Natural killer cell (primary cell): ENCODE measurements around the gene CDC6. TPM values are rescaled to one million over a fixed set of nuclear protein-coding genes. Genes with fewer than 3 reads are reported as not detected.
A peak's percentile ranks its signal among the peaks of the same experiment; 100 is the strongest.

Experiments
- ATAC-seq, 3 donors: fragments of 150-1000 bp in 2 of 3; fragments of 200-7000 bp in 1 of 3; cut with Tn5 transposase; 1 replicate in 1 of 3; 2 replicates in 2 of 3; pipeline ENCODE4 v1.10.0; 2021; ENCODE audit warnings: mild to moderate bottlenecking in 2 of 3, moderate library complexity in 2 of 3
- DNase-seq, 2 donors: peaks; one replicate each; pipeline versions ENCODE4 v3.0.0 to v3.0.0-alpha.2; 2013 to 2021; ENCODE audit warnings: mixed read lengths in 1 of 2
- H3K27ac ChIP-seq: one replicate; pipeline ENCODE4 v1.5.1; 2013; ENCODE audit warnings: mild to moderate bottlenecking, low read length
- H3K27me3 ChIP-seq: one replicate; pipeline ENCODE4 v1.6.1; 2013; ENCODE audit warnings: low read length; ENCODE audit not compliant: control insufficient read depth, insufficient read depth
- H3K36me3 ChIP-seq: one replicate; pipeline ENCODE4 v1.6.1; 2013; ENCODE audit warnings: low read length; ENCODE audit not compliant: control insufficient read depth, insufficient read depth
- H3K4me1 ChIP-seq: one replicate; pipeline ENCODE4 v1.6.1; 2013; ENCODE audit warnings: low read length; ENCODE audit not compliant: control insufficient read depth, insufficient read depth
- H3K4me3 ChIP-seq: one replicate; pipeline ENCODE4 v1.5.1; 2013; ENCODE audit warnings: low read length
- H3K9me3 ChIP-seq: one replicate; pipeline ENCODE4 v1.6.1; 2013; ENCODE audit warnings: low read length; ENCODE audit not compliant: control insufficient read depth, insufficient read depth
- H3K27ac Mint-ChIP-seq, 2 donors: one replicate each; pipeline ENCODE4 v1.8.0; 2022; ENCODE audit warnings: mild to moderate bottlenecking in 2 of 2, mixed read lengths in 2 of 2, moderate library complexity in 1 of 2
- H3K27me3 Mint-ChIP-seq, 2 donors: one replicate each; pipeline ENCODE4 v1.8.0; 2022; ENCODE audit warnings: low read depth in 2 of 2, mixed read lengths in 2 of 2
- H3K36me3 Mint-ChIP-seq: one replicate; pipeline ENCODE4 v1.8.0; 2022; ENCODE audit warnings: mixed read lengths
- H3K4me1 Mint-ChIP-seq, 2 donors: one replicate each; pipeline ENCODE4 v1.8.0; 2022; ENCODE audit warnings: mixed read lengths in 2 of 2
- H3K4me3 Mint-ChIP-seq: one replicate; pipeline ENCODE4 v1.8.0; 2022; ENCODE audit warnings: mild to moderate bottlenecking, moderate library complexity, mixed read lengths
- H3K9me3 Mint-ChIP-seq, 2 donors: one replicate each; pipeline ENCODE4 v1.8.0; 2022; ENCODE audit warnings: mixed read lengths in 2 of 2
- CTCF ChIP-seq: fragments of 200-600 bp; IDR thresholded peaks from one replicate; pipeline ENCODE4 v1.8.0; 2022; ENCODE audit warnings: antibody characterized with exemption
- WGBS: methylation state at CpG from one replicate; pipeline ENCODE4 v1.1.7; 2013; ENCODE audit warnings: missing lambda C conversion rate; ENCODE audit not compliant: insufficient coverage; 5-methylcytosine and 5-hydroxymethylcytosine counted together
- intact Hi-C: fragments of 100-400 bp; cut with micrococcal nuclease; formaldehyde crosslinking; loops from one replicate; pipeline ENCODE4 v1.14.2; 2022
- total RNA-seq, 4 donors: library from RNA; stranded (reverse); fragments of 120-200 nt in 1 of 4; gene quantifications; one replicate each; pipeline versions ENCODE4 v1.2.3 to v1.2.4, GENCODE V29; 2013 to 2022

The CDC6 gene
- total RNA-seq, result 1 to 10 TPM; 3.4 to 4.9 (median 3.8) TPM
- total RNA-seq (2013), result 2.9 TPM

- Histone ChIP-seq H3K27ac (peak within 1 kb of the TSS; percentile 19), H3K9me3 (no peaks in the 10 kb centered on the region), H3K36me3 (no peaks in the 10 kb centered on the region), H3K27me3 (no peaks in the 10 kb centered on the region), H3K4me1 (peaks cover 12% of the 10 kb centered on the region), H3K4me3 (peak within 1 kb of the TSS; percentile 56)
- H3K36me3 Mint-ChIP-seq, result no peaks in the 10 kb centered on the region
- H3K27me3 Mint-ChIP-seq, result no peaks in the 10 kb centered on the region
- DNase-seq, result peak; percentile 95 to 99
- no peaks in the 10 kb centered on the region for H3K9me3 Mint-ChIP-seq
- ATAC-seq, result peak; percentile 91 to 98 (median 93)
- TF ChIP-seq CTCF, result no peak
- peaks cover 19 to 25% of the 10 kb centered on the region in 2 donors for H3K4me1 Mint-ChIP-seq
- intact Hi-C loops, result loop anchor here (1.0 to 5.0 kb wide), 3 partner anchors 35 to 131 kb away; partner anchors contain the start of gene WIPF2
- under 1% methylated on average over 47 of the region's 47 CpGs for WGBS
- peak within 1 kb of the TSS; percentile 84 to 86 for H3K27ac Mint-ChIP-seq
- peak within 1 kb of the TSS; percentile 100 for H3K4me3 Mint-ChIP-seq
Measured at GRCh38 chr17:40287494-40288369, at the start of gene CDC6. CDC6 (plus strand) TSS chr17:40287879; CDS start chr17:40289421, 1,542 bp downstream.

- peaks cover 18% of the 10 kb centered on the region for H3K36me3 ChIP-seq
- H3K9me3 Mint-ChIP-seq, result no peaks in the 10 kb centered on the region
- no peak overlapping the region for H3K4me3 ChIP-seq
- no peak for TF ChIP-seq CTCF
- peaks cover 3% of the 10 kb centered on the region for H3K4me1 ChIP-seq
- 100% methylated on average over 3 of the region's 4 CpGs for WGBS
- H3K4me3 Mint-ChIP-seq, result no peak overlapping the region
- no peak for ATAC-seq
- no peaks in the 10 kb centered on the region for H3K36me3 Mint-ChIP-seq
- peaks cover 37 to 48% of the 10 kb centered on the region in 2 donors for H3K4me1 Mint-ChIP-seq
- H3K27ac ChIP-seq, result no peak overlapping the region
- intact Hi-C loops, result no loop called here
- no peaks in the 10 kb centered on the region for H3K27me3 Mint-ChIP-seq
- H3K27ac Mint-ChIP-seq, result peak overlapping the region in 1 of 2 donors; percentile 15
- H3K27me3 ChIP-seq, result no peaks in the 10 kb centered on the region
- DNase-seq, result no peak
- H3K9me3 ChIP-seq, result no peaks in the 10 kb centered on the region
Measured at GRCh38 chr17:40241252-40241834, 46.3 kb upstream of the CDC6 start.

- ATAC-seq, result no peak
- Histone ChIP-seq H3K27me3 (no peaks in the 10 kb centered on the region), H3K36me3 (peaks cover 13% of the 10 kb centered on the region), H3K4me1 (peaks cover 3% of the 10 kb centered on the region), H3K9me3 (no peaks in the 10 kb centered on the region), H3K4me3 (no peak overlapping the region), H3K27ac (no peak overlapping the region)
- intact Hi-C loops, result no loop called here
- H3K9me3 Mint-ChIP-seq, result no peaks in the 10 kb centered on the region
- no peaks in the 10 kb centered on the region for H3K36me3 Mint-ChIP-seq
- no peak overlapping the region for H3K27ac Mint-ChIP-seq
- no peak for TF ChIP-seq CTCF
- no peak for DNase-seq
- peaks cover 37 to 48% of the 10 kb centered on the region in 2 donors for H3K4me1 Mint-ChIP-seq
- no peaks in the 10 kb centered on the region for H3K27me3 Mint-ChIP-seq
- H3K4me3 Mint-ChIP-seq, result no peak overlapping the region
- 100% methylated on average over 3 of the region's 3 CpGs for WGBS
Measured at GRCh38 chr17:40242774-40243173, 44.9 kb upstream of the CDC6 start.
